NCI-H748 treated with DMSO at 0.1 percent for 48 hours (cell line): ENCODE results near the gene GRID1.

Source experiments
- DNase-seq: peaks from one replicate; lab custom pipeline; 2025; lab: John Stamatoyannopoulos, UW

Gene GRID1

DNA sequence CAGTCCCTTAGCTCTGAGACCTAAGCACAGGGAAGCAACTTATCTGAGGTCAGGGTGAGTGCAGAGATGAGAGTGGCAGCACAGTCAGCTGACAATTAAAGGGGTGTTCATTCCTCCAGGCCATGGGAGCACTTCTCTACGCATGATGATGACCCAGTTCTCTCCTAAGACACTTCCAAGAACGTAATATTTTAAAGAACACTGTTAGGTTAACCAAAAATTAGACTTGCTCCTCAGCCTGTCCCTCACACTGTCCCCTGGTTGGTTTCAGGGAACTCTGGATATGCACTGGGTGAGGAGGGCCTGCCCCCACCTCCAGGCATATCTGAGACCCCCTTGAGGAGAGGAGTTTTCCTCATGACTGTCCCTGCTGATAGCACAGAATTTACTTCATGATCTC is 767.5 kb downstream of the GRID1 start:
- DNase-seq: no peak

DNA sequence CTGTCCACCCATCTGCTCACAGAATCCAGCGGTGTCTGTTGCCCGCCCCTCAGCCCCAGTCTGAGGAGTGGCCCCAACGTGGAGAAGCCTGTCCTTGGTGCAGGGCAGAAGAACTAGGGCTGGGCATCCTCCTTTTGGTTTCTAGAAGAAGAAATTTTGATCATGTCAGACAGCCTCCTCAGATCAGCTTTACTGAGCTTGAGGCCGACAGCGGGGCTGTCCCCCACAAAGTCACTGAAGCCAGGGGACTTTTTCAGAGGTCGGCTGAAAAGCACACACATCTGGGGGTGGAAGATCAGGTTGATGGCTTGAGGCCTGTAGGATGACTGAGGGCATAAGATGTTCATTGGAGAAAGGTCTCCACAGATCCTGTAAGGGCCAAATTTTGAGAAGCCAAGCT is 767.9 kb downstream of the GRID1 start:
- no peak for DNase-seq

DNA sequence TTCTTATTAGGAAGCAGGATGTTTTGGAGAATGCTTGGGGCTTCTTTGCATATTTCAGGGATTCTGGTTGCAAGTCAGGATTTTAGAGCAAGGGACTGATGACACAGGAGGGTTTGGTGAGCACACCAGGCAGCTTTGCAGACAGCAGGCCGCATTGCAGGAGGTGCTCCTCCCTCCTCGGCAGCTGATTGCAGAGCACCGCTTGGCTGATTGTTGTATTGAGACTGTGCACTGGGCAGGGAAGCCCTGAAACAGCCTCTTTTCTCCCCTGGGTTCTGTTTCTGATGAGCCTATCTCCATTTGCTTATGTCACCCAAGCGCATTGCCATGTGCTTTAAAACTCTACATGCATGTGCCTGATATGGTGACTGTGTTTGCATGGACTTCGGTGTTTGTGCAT is 769.6 kb downstream of the GRID1 start:
- DNase-seq: no peak

DNA sequence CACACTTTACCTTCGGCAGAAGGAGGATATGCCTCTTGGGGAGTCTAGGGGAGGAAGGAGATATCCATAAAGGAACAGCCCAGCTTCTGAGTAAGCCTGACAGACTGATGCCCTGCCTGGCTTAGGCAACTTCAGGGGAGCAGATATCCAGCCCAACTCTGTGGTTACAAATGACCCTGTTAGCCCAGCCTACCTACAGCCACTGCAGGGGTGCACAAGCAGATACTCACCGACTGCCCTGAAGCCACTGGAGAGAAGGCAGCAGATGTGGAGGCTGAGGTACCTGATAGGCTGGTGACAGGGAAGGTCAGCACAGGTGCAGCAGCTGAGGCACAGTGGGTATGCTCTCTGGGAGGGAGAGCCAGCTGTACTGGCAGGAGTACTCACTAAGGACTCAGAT is 770.2 kb downstream of the GRID1 start:
- no peak for DNase-seq

DNA sequence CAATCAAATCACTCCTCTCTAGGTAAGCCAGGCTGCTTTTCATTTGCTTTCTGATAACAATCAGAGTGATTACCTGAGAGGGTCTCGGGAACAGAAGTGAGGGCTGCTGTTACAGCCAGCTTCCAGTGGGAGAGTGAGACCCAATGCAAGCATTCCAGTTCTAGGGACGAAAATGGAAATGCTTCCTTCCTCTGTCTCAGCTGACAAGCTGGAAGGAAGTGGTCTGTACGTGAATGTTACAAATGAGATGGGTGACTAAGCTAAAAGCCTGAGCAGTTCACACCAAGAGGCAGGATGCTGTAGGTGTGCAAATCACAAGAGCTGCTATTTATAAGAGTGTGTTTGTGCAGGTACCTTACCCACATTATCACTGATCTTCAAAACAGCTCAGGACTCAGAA is 772.4 kb downstream of the GRID1 start:
- DNase-seq: no peak

DNA sequence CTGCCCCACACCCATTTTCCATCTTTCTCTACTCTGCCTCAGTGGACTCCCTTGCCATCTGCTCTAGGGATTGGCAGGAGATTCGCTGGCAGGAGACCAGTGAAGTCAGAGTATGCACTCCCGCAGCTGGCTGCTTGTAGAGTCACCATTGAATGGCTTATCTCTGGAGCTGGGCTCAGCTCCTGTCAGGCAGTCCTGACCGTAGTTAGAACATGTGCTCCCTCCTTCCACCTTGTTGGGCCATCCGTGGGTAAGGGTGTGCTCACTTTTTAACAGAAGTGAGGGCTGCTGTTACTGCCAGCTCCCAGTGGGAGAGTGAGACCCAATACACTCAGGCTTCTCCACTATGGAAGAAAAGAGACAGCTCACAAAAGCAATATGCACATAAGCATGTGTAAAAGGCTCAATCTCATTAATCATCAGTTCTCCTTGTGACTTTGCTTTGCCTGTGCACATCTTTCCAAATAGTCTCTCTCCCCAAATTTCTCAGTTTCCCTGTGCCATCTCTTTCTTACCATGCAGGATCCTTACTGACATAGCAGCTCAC is 773.3 kb downstream of the GRID1 start:
- DNase-seq: no peak

DNA sequence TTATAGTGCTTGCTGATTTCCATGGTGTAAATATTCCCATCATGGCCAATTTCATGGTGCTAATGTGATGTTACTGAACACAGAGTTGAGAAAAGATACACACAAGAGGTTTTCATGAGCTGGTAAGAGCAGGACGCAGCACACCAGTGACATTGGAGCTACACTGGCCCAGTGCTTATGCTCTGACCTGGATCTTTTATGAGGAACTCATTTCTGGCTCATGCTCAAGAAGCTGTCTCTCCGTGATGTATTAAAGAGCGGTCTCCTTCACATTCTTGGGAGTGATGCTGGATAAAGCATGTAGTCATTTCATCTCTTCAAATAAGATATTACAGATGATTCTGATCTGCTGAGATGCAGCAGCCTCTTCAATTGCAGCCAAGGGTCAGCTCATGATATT is 785.2 kb downstream of the GRID1 start:
- no peak for DNase-seq

DNA sequence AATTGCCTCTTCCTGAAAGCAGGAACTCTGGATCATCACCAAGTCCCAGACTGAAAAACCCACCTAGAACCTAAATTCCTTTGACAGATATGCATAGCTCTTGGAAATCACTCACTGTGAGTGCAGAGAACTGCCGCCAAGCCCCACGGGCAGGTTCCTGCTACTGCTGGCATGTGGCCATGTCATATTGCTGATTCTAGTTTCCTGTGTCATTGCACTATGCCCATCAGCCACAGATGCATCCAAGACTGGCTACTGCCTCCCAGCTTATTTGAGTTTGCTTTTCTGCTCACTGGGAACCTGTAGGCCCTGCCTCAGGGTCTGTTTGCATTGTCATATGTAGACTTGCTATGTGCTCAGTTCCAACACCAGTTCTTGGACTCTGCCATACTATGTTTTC is 786.0 kb downstream of the GRID1 start:
- DNase-seq: no peak

DNA sequence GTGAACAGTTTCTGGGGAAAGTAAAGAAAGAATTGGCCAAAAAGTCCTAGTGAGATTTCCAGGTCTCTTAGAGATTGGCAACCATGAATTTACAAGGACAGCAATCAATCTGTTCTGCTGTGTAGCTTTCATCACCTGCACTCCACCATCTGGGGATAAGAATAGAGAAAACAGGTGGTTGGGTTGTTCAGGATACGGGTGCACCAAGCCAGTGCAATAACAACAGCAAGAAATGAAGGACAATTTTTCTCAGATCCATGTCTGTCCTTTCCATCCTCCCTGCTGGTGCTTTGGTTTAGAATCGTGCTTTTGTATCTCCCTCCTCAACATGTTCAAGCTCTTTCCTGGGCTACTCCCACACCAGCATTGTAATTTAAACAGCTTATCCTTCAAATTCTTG is 787.7 kb downstream of the GRID1 start:
- no peak for DNase-seq

DNA sequence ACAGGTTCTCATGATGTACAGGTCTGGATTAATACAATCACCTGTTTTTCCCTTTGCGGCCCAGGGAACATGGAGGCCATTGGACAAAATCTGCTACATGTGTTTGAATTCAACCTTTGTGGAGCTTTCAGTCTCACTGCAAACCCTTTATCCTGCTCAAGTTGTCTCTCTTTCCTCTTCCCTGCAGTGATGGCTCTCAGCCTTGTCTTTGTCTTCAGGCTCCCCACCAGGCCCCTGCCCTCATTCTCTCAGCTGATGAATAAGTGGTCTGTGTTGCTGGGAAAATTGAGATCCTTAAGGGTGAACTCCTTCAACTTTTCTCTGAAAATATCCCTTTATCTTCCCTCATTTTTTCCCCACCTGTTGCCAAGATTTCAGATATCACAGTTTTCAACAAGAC is 791.2 kb downstream of the GRID1 start:
- no peak for DNase-seq

DNA sequence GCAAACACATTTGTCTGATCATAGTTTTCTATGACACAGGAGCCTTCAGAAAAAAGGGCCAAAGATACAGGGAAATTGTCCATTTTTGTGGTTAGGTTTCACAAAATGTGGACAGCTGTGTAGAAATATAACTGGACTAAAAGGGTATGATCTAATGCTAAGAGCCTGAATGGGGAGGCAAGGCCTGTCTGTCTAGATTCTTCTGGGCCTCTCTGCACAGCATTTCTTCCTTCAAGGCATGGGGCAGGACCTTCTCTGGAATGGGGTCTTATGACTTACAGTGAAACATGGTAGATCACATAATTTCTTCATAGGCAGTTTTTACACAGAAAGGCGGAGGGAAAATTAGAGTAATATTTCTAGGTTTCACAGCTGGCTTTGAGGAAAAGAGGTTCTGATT is 795.7 kb downstream of the GRID1 start:
- no peak for DNase-seq

DNA sequence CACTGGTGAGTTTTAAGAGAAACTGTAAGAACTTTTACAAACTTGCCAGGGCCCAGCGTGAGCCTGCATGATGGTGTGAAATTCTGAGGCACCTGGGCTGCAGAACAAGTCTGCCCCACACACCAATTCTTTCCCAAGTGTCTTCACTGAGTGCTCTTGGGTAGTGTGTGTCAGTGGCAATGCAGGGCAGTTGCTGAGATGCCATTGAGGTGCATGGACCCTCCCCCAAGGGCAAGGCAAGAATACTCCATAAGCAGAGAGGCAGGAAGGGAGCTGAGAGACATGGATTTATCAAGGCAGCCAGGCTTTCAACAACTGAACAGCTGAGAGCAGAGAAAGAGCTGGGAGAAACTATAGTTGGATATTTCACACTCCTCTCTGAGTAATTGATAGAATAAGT is 801.2 kb downstream of the GRID1 start:
- DNase-seq: no peak

DNA sequence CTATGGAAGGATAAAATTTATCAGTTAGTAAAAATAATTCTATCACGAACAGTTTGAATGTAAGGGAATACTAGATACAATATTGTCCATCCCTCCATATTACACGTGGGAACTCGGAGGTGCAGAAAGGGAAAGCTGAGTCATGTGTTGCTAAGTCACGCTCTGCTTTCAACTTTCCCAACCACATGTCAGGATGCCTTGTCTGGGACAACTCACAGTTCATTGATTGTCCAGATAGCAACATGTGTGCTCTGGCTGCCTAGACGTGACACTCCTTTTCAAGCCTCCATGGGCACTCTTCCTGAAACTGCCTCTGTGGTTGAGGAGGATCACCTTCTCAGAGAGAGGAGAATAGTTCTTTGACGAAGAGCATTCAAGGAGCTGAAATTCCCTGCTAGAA is 808.1 kb downstream of the GRID1 start:
- DNase-seq: no peak

DNA sequence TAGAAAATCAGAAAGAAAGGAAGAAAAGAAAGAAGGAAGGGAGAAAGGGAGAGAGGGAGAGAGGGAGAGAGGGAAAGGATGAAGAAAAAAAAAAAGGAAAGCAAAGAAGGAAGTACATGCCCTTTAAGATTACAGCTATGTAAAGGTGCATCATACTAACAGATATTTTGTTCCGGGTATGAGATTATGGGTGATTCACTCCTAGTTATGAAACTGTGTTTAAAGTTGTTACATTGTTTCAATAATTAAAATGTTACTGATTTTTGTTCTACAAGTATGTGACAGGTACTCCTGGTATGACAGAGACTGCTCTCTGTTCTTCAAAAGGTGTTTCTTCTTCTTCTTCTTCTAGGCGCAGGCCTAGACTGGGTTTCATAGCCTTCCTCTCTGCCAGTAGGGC is 808.9 kb downstream of the GRID1 start:
- no peak for DNase-seq

DNA sequence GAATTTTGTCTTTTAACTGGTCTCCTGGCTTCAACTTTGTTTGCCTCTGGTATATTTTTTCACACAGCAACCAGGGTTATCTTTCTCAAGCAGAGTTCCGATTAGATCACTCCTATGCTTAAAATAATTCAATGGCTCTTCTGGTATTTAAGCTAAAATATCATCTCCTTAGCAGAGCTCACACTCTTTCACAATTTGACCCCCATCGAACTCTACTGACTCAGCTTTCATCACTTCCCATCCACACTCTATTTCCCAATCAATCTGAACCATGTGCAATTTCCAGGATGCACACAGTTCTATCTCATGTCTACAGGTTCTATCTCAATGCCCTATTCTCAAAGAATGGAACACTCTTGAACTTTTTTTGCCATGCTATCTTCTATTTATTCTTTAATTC is 809.5 kb downstream of the GRID1 start:
- no peak for DNase-seq
